Naive thymus-derived CD4-positive, alpha-beta T cell (primary cell): ENCODE data around the gene HAPLN3. TPM values are rescaled to one million over a fixed set of nuclear protein-coding genes. Genes with fewer than 3 reads are reported as not detected.
"Not testable (repeated sequence)": the region's sequence is repeated elsewhere in the genome, so short reads cannot be mapped to it uniquely, and the experiment has no call there.

ENCODE experiments used
- ATAC-seq: fragments of 150-1000 bp; cut with Tn5 transposase; 2 replicates; pipeline ENCODE4 v1.10.0; 2021; ENCODE audit warnings: mild to moderate bottlenecking, moderate library complexity
- CTCF ChIA-PET: fragments of 350-600 bp; sonication (Branson Sonifier 250); formaldehyde crosslinking; loops from one replicate; lab custom pipeline; 2021; ENCODE audit warnings: antibody characterized with exemption; lab: Charles Lee
- POLR2A ChIA-PET: fragments of 350-600 bp; sonication (Branson Sonifier 250); formaldehyde crosslinking; loops from one replicate; lab custom pipeline; 2021; ENCODE audit warnings: antibody characterized with exemption, inconsistent platforms; lab: Charles Lee
- DNase-seq, 9 donors: peaks; one replicate each; pipeline versions ENCODE4 v3.0.0 to v3.0.0-alpha.2; 2020 to 2022; ENCODE audit warnings: mixed read lengths in 1 of 9
- H3K27ac ChIP-seq: one replicate; pipeline ENCODE4 v1.7.0; 2013; ENCODE audit warnings: mild to moderate bottlenecking, low read depth, low read length, moderate library complexity
- H3K27me3 ChIP-seq, 2 donors: one replicate each; pipeline ENCODE4 v1.7.0; 2013; ENCODE audit warnings: low read length in 2 of 2, mild to moderate bottlenecking in 2 of 2, moderate library complexity in 2 of 2; ENCODE audit not compliant: control insufficient read depth in 2 of 2, insufficient read depth in 2 of 2
- H3K36me3 ChIP-seq, 3 experiments: 1 replicate in 2 of 3; 2 replicates in 1 of 3; pipeline ENCODE4 v1.7.0; 2013; ENCODE audit warnings: low read length in 3 of 3, mild to moderate bottlenecking in 3 of 3, moderate library complexity in 1 of 3; ENCODE audit not compliant: insufficient read depth in 3 of 3, control insufficient read depth in 2 of 3
- H3K4me1 ChIP-seq, 2 donors: one replicate each; pipeline ENCODE4 v1.7.0; 2013; ENCODE audit warnings: low read length in 2 of 2, mild to moderate bottlenecking in 2 of 2, moderate library complexity in 1 of 2; ENCODE audit not compliant: control insufficient read depth in 2 of 2, insufficient read depth in 2 of 2
- H3K4me3 ChIP-seq: 2 replicates; pipeline ENCODE4 v1.7.0; 2013; ENCODE audit warnings: mild to moderate bottlenecking, low read length
- H3K9me3 ChIP-seq, 3 experiments: 1 replicate in 2 of 3; 2 replicates in 1 of 3; pipeline ENCODE4 v1.7.0; 2013; ENCODE audit warnings: low read length in 3 of 3; ENCODE audit not compliant: control insufficient read depth in 2 of 3
- H3K27ac Mint-ChIP-seq, 9 donors: one replicate each; pipeline ENCODE4 v1.8.0; 2020 to 2022; ENCODE audit warnings: mixed read lengths in 9 of 9, mild to moderate bottlenecking in 8 of 9, moderate library complexity in 5 of 9, inconsistent platforms in 2 of 9
- H3K27me3 Mint-ChIP-seq, 5 donors: one replicate each; pipeline ENCODE4 v1.8.0; 2021 to 2022; ENCODE audit warnings: mixed read lengths in 5 of 5, mild to moderate bottlenecking in 1 of 5
- H3K36me3 Mint-ChIP-seq, 5 donors: one replicate each; pipeline ENCODE4 v1.8.0; 2020 to 2022; ENCODE audit warnings: mixed read lengths in 5 of 5, mild to moderate bottlenecking in 3 of 5, inconsistent platforms in 1 of 5
- H3K4me1 Mint-ChIP-seq, 7 donors: one replicate each; pipeline ENCODE4 v1.8.0; 2020 to 2022; ENCODE audit warnings: mixed read lengths in 7 of 7, mild to moderate bottlenecking in 3 of 7, inconsistent platforms in 1 of 7
- H3K4me3 Mint-ChIP-seq, 10 donors: one replicate each; pipeline ENCODE4 v1.8.0; 2020 to 2022; ENCODE audit warnings: mild to moderate bottlenecking in 10 of 10, mixed read lengths in 10 of 10, moderate library complexity in 6 of 10, inconsistent platforms in 2 of 10
- H3K9me3 Mint-ChIP-seq, 11 donors: one replicate each; pipeline ENCODE4 v1.8.0; 2020 to 2022; ENCODE audit warnings: mixed read lengths in 11 of 11, mild to moderate bottlenecking in 4 of 11, inconsistent platforms in 1 of 11, moderate library complexity in 1 of 11
- intact Hi-C, 2 donors: fragments of 100-400 bp; cut with micrococcal nuclease; formaldehyde crosslinking; loops; one replicate each; pipeline ENCODE4 v1.15.1; 2023
- polyA plus RNA-seq, 2 donors: library from polyadenylated mRNA; unstranded; fragments of 300-500 nt; fragmentation: Illumina TruSeq; gene quantifications; one replicate each; pipeline ENCODE4 v1.2.3, GENCODE V29; 2021
- total RNA-seq, 6 experiments: library from RNA in 5 of 6; stranded (reverse) in 5 of 6; gene quantifications; 1 replicate in 5 of 6; 2 replicates in 1 of 6; pipeline ENCODE4 v1.2.3 and lab custom pipeline; 2021 to 2026

Gene HAPLN3
- total RNA-seq, result 100 to 1,000 TPM in 3 of 5 experiments, 10 to 100 TPM in 2; 64.0 to 158 (median 144) TPM
- polyA plus RNA-seq, result 10 to 100 TPM; 37.1 to 44.4 TPM
- total RNA-seq (lab: John Stamatoyannopoulos, UW), result 106 reads per million, percentile 85 among the genes with 10 or more reads in this experiment

- no peaks in the 10 kb centered on the region for H3K27me3 ChIP-seq
- peak within 1 kb of the TSS; percentile 86 to 98 (median 94) for H3K4me3 Mint-ChIP-seq
- H3K27ac ChIP-seq, result peak within 1 kb of the TSS; percentile 86
- H3K9me3 ChIP-seq, result no peaks in the 10 kb centered on the region
- ChIA-PET CTCF (interaction anchor here (0.6 to 8.1 kb wide), 6 partner anchors 9 to 283 kb away, joined by 3 to 99 read pairs (median 6); partner anchors contain the start of gene ABHD2), POLR2A (interaction anchor here (0.8 to 6.8 kb wide), 2 partner anchors 9 to 109 kb away, joined by 3 to 41 read pairs; no protein-coding TSS in a partner anchor)
- ATAC-seq, result peak; percentile 38
- H3K4me1 ChIP-seq, result peaks cover 27 to 29% of the 10 kb centered on the region in 2 donors
- intact Hi-C loops, result loop anchor here (1.0 to 2.0 kb wide), 15 partner anchors 9 to 440 kb away; partner anchors contain the start of genes ABHD2 (in 2 of the 2), FANCI (in 1 of the 2), MFGE8 (in 1 of the 2) and MRPL46 (in 1 of the 2)
- peak within 1 kb of the TSS; percentile 93 for H3K4me3 ChIP-seq
- peak within 1 kb of the TSS; percentile 83 to 97 (median 89) for H3K27ac Mint-ChIP-seq
- H3K36me3 ChIP-seq, result peaks cover 0 to 29% (median 7%) of the 10 kb centered on the region in 3 experiments
- peaks cover 25 to 48% (median 38%) of the 10 kb centered on the region in 7 donors for H3K4me1 Mint-ChIP-seq
- no peaks in the 10 kb centered on the region for H3K27me3 Mint-ChIP-seq
- peaks cover 0 to 10% (median 0%) of the 10 kb centered on the region in 5 donors for H3K36me3 Mint-ChIP-seq
- H3K9me3 Mint-ChIP-seq, result no peaks in the 10 kb centered on the region
- peak in 8 of 9 donors; percentile 27 to 68 (median 43) for DNase-seq
Observed at GRCh38 chr15:88894819-88895767, at the start of gene HAPLN3. HAPLN3 (minus strand) TSS chr15:88895544; CDS start chr15:88887298, 8,246 bp downstream.

GRCh38 chr15:88940110-88940675 lies 44.8 kb upstream of the HAPLN3 start:
- intact Hi-C loops, result no loop called here
- H3K4me3 Mint-ChIP-seq, result no peak overlapping the region
- no peak overlapping the region for H3K27ac Mint-ChIP-seq
- no peak overlapping the region for H3K4me3 ChIP-seq
- POLR2A ChIA-PET, result interaction anchor here (0.6 kb wide), 1 partner anchor 638 kb away, joined by 3 read pairs; no protein-coding TSS in a partner anchor
- DNase-seq (no peak), ATAC-seq (no peak)
- H3K27me3 Mint-ChIP-seq, result peaks cover 0 to 10% (median 2%) of the 10 kb centered on the region in 5 donors
- no peak overlapping the region for H3K27ac ChIP-seq
- no peaks in the 10 kb centered on the region for H3K27me3 ChIP-seq
- no peaks in the 10 kb centered on the region for H3K36me3 Mint-ChIP-seq
- peaks cover 0 to 2% (median 0%) of the 10 kb centered on the region in 11 donors for H3K9me3 Mint-ChIP-seq
- peaks cover 0 to 3% (median 0%) of the 10 kb centered on the region in 7 donors for H3K4me1 Mint-ChIP-seq
- CTCF ChIA-PET, result interaction anchor here (1.4 kb wide), 1 partner anchor 36 kb away, joined by 4 read pairs; no protein-coding TSS in a partner anchor
- H3K4me1 ChIP-seq, result no peaks in the 10 kb centered on the region
- H3K9me3 ChIP-seq, result no peaks in the 10 kb centered on the region
- no peaks in the 10 kb centered on the region for H3K36me3 ChIP-seq

- Mint-ChIP-seq H3K4me1 (peaks cover 0 to 3% (median 0%) of the 10 kb centered on the region in 7 donors), H3K9me3 (peaks cover 0 to 5% (median 0%) of the 10 kb centered on the region in 11 donors), H3K4me3 (no peak overlapping the region), H3K27me3 (peaks cover 0 to 15% (median 4%) of the 10 kb centered on the region in 5 donors), H3K36me3 (no peaks in the 10 kb centered on the region), H3K27ac (peak overlapping the region in 1 of 9 donors; percentile 49)
- Histone ChIP-seq H3K4me1 (no peaks in the 10 kb centered on the region), H3K36me3 (no peaks in the 10 kb centered on the region), H3K27ac (no peak overlapping the region), H3K27me3 (no peaks in the 10 kb centered on the region), H3K9me3 (no peaks in the 10 kb centered on the region), H3K4me3 (no peak overlapping the region)
- POLR2A ChIA-PET, result interaction anchor here (0.6 kb wide), 1 partner anchor 639 kb away, joined by 3 read pairs; no protein-coding TSS in a partner anchor
- no peak for DNase-seq
- ATAC-seq, result no peak
- CTCF ChIA-PET, result interaction anchor here (0.6 to 1.4 kb wide), 3 partner anchors 32 to 40 kb away, joined by 3 to 4 read pairs (median 3); no protein-coding TSS in a partner anchor
- intact Hi-C loops, result no loop called here
Observed at GRCh38 chr15:88939486-88939806, 44.1 kb upstream of the HAPLN3 start.

GRCh38 chr15:88938802-88939485 lies 43.6 kb upstream of the HAPLN3 start:
- Mint-ChIP-seq H3K9me3 (peaks cover 0 to 8% (median 0%) of the 10 kb centered on the region in 11 donors), H3K27me3 (peaks cover under 1 to 13% (median 4%) of the 10 kb centered on the region in 5 donors), H3K36me3 (peaks cover 0 to under 1% (median 0%) of the 10 kb centered on the region in 5 donors), H3K27ac (peak overlapping the region in 2 of 9 donors; percentile 43 to 49), H3K4me1 (peaks cover 0 to 3% (median 0%) of the 10 kb centered on the region in 7 donors), H3K4me3 (no peak overlapping the region)
- ATAC-seq (no peak), DNase-seq (no peak)
- Histone ChIP-seq H3K27me3 (no peaks in the 10 kb centered on the region), H3K4me3 (no peak overlapping the region), H3K4me1 (no peaks in the 10 kb centered on the region), H3K27ac (no peak overlapping the region), H3K9me3 (no peaks in the 10 kb centered on the region), H3K36me3 (no peaks in the 10 kb centered on the region)
- ChIA-PET CTCF (interaction anchor here (0.6 to 1.4 kb wide), 3 partner anchors 33 to 40 kb away, joined by 3 to 4 read pairs (median 3); no protein-coding TSS in a partner anchor), POLR2A (no interaction called here)
- intact Hi-C loops, result no loop called here

- POLR2A ChIA-PET, H3K36me3 ChIP-seq, H3K36me3 Mint-ChIP-seq, H3K4me1 ChIP-seq, H3K9me3 ChIP-seq, H3K4me3 ChIP-seq, H3K4me1 Mint-ChIP-seq, H3K4me3 Mint-ChIP-seq, H3K27ac Mint-ChIP-seq, ATAC-seq, CTCF ChIA-PET, DNase-seq, H3K27ac ChIP-seq, H3K27me3 ChIP-seq, intact Hi-C loops: not testable (repeated sequence)
- peaks cover 0 to 15% (median 2%) of the 10 kb centered on the region in 11 donors for H3K9me3 Mint-ChIP-seq
- H3K27me3 Mint-ChIP-seq, result peaks cover 5 to 23% (median 12%) of the 10 kb centered on the region in 5 donors
Observed at GRCh38 chr15:88934449-88934848, 39.1 kb upstream of the HAPLN3 start.
